Lower leg skin (tissue), 3 donors: ENCODE data around the gene RPUSD1.

Experiments used
- CTCF ChIP-seq, 3 donors: fragments of 450-650 bp; IDR thresholded peaks; one replicate each; pipeline ENCODE4 v1.5.1; 2016; ENCODE audit warnings: antibody characterized with exemption in 3 of 3, mild to moderate bottlenecking in 3 of 3, moderate library complexity in 2 of 3
- POLR2A ChIP-seq, 2 donors: fragments of 450-650 bp; IDR thresholded peaks; one replicate each; pipeline ENCODE4 v1.6.1; 2016 to 2017; ENCODE audit warnings: antibody characterized with exemption in 2 of 2, mild to moderate bottlenecking in 1 of 2, moderate library complexity in 1 of 2

DNA sequence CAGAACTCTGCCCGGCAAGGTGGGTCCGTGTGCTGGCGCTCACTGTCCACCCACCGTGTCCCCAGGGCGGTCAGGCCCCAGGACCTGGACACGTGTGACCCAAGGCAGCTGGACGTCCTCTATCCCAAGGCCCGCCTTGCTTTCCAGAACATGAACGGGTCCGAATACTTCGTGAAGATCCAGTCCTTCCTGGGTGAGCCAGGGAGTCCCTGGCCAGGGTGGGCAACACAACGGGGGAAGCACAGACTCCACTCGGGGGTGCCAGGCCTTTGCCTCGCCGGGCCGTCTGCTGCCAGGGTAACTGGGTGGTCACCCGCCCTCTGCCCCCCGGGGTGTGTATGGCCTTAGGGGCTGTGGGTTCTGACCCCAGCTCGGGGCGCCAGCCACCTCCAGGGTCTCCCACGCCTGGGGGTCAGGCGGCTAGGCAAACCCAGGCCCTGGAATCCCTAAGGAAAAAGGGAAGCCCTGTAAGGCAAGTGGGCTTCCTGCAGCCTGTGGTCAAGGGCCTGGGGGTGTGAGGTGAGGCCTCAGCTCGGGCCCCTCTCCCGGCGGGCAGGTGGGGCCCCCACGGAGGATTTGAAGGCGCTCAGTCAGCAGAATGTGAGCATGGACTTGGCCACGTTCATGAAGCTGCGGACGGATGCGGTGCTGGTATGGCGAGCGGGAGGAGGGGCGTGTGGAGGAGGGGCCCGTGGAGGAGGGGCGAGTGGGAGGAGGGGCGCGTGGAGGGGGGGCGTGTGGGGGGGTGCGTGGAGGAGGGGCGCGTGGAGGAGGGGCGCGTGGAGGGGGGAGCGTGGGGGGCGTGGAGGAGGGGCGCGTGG, 21.2 kb downstream of the RPUSD1 start:
- no peak for TF ChIP-seq CTCF (IDR thresholded peaks at IDR 0.05)
- TF ChIP-seq POLR2A (IDR thresholded peaks at IDR 0.05), result no peak
